ENCODE results near the gene PITPNC1.

DNA sequence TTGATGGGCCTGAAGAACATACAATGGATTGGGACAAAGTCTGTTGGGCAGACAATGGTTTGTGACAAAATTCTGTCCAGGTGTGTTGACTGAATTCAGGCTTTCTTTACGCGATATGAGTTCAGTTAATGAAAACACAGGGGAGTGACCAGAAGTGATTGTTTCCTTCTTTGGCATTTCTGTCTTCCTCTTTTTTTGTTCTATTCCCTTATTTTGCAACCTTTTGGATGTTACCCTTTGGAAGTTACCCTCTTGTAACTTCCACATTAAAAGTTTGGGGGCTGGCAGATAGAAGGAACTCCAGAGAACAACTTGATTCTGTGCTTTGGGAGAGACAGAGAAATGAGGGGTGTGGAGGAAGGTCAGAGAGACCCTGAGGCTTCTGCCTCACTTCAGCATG lies 126.7 kb downstream of the PITPNC1 start:
- TF ChIP-seq, protein P1, sequence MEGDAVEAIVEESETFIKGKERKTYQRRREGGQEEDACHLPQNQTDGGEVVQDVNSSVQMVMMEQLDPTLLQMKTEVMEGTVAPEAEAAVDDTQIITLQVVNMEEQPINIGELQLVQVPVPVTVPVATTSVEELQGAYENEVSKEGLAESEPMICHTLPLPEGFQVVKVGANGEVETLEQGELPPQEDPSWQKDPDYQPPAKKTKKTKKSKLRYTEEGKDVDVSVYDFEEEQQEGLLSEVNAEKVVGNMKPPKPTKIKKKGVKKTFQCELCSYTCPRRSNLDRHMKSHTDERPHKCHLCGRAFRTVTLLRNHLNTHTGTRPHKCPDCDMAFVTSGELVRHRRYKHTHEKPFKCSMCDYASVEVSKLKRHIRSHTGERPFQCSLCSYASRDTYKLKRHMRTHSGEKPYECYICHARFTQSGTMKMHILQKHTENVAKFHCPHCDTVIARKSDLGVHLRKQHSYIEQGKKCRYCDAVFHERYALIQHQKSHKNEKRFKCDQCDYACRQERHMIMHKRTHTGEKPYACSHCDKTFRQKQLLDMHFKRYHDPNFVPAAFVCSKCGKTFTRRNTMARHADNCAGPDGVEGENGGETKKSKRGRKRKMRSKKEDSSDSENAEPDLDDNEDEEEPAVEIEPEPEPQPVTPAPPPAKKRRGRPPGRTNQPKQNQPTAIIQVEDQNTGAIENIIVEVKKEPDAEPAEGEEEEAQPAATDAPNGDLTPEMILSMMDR (IDR thresholded peaks at IDR 0.05): no peak
- TF ChIP-seq POLR2A (IDR thresholded peaks at IDR 0.05): no peak

All from esophagus squamous epithelium (tissue), 4 donors.